Left ventricle myocardium inferior (tissue), 1 donor: Measurements from ENCODE around the gene DBH. TPM values are rescaled to one million over a fixed set of nuclear protein-coding genes. Genes with fewer than 3 reads are reported as not detected.

Experiments used
- DNase-seq: peaks from one replicate; pipeline ENCODE4 v3.0.0-alpha.2; 2020
- H3K27ac ChIP-seq: fragments of 200-600 bp; replicated peaks from 2 replicates; pipeline ENCODE4 v1.8.0; 2021
- H3K27me3 ChIP-seq: fragments of 200-600 bp; 2 replicates; pipeline ENCODE4 v1.8.0; 2021; ENCODE audit warnings: low read depth
- H3K36me3 ChIP-seq: fragments of 200-600 bp; 2 replicates; pipeline ENCODE4 v1.8.0; 2021
- H3K4me1 ChIP-seq: fragments of 200-600 bp; 2 replicates; pipeline ENCODE4 v1.8.0; 2021
- H3K4me3 ChIP-seq: fragments of 200-600 bp; 2 replicates; pipeline ENCODE4 v1.8.0; 2021; ENCODE audit warnings: mild to moderate bottlenecking, moderate library complexity
- H3K9me3 ChIP-seq: fragments of 200-600 bp; replicated peaks from 2 replicates; pipeline ENCODE4 v1.8.0; 2021
- CTCF ChIP-seq: fragments of 200-600 bp; IDR thresholded peaks from 2 replicates; pipeline ENCODE4 v1.8.0; 2021; ENCODE audit warnings: antibody characterized with exemption, mild to moderate bottlenecking, borderline replicate concordance
- intact Hi-C: fragments of 100-400 bp; cut with micrococcal nuclease; formaldehyde crosslinking; loops from one replicate; pipeline ENCODE4 v1.11.0; 2022
- total RNA-seq: library from RNA; stranded (reverse); fragmentation: NEBNext Ultra II Directional; extraction: Animal tissue kit (Norgen Biotek cat#: 25700); gene quantifications from one replicate; pipeline ENCODE4 v1.2.1, GENCODE V29; 2021
- donor health status: DM: no; HTN: yes; CAD: no; lungs with severe emphysema.

DBH gene
- total RNA-seq, 1 donor from 2014 or later, result not detected

GRCh38 chr9:133684936-133685361, 48.8 kb downstream of the DBH start:
- no peak for DNase-seq
- H3K27me3 ChIP-seq, result no peaks in the 10 kb centered on the region
- intact Hi-C loops, result no loop called here
- peaks cover 36% of the 10 kb centered on the region for H3K4me1 ChIP-seq
- no peaks in the 10 kb centered on the region for H3K36me3 ChIP-seq
- peak overlapping the region; percentile 84 for H3K27ac ChIP-seq
- no peaks in the 10 kb centered on the region for H3K9me3 ChIP-seq
- H3K4me3 ChIP-seq, result no peak overlapping the region
- TF ChIP-seq CTCF, result no peak

- Histone ChIP-seq H3K4me1 (peaks cover 28% of the 10 kb centered on the region), H3K9me3 (no peaks in the 10 kb centered on the region), H3K27ac (no peak overlapping the region), H3K4me3 (no peak overlapping the region), H3K36me3 (no peaks in the 10 kb centered on the region), H3K27me3 (no peaks in the 10 kb centered on the region)
- intact Hi-C loops, result no loop called here
- peak; percentile 15 for DNase-seq
- no peak for TF ChIP-seq CTCF
Measured at GRCh38 chr9:133685653-133686609, 49.8 kb downstream of the DBH start.

GRCh38 chr9:133686642-133687575, 50.7 kb downstream of the DBH start:
- DNase-seq, result peak; percentile 66
- no peaks in the 10 kb centered on the region for H3K9me3 ChIP-seq
- no peak for TF ChIP-seq CTCF
- H3K4me3 ChIP-seq, result no peak overlapping the region
- no peak overlapping the region for H3K27ac ChIP-seq
- H3K4me1 ChIP-seq, result peaks cover 28% of the 10 kb centered on the region
- H3K27me3 ChIP-seq, result peaks cover 3% of the 10 kb centered on the region
- no peaks in the 10 kb centered on the region for H3K36me3 ChIP-seq
- intact Hi-C loops, result no loop called here

- intact Hi-C loops, result no loop called here
- TF ChIP-seq CTCF, result no peak
- H3K4me1 ChIP-seq, result peaks cover 21% of the 10 kb centered on the region
- H3K4me3 ChIP-seq, result no peak overlapping the region
- no peaks in the 10 kb centered on the region for H3K9me3 ChIP-seq
- DNase-seq, result peak; percentile 10
- no peak overlapping the region for H3K27ac ChIP-seq
- no peaks in the 10 kb centered on the region for H3K36me3 ChIP-seq
- H3K27me3 ChIP-seq, result peaks cover 15% of the 10 kb centered on the region
Measured at GRCh38 chr9:133687856-133688761, 51.9 kb downstream of the DBH start.
